Tibial artery (tissue), 4 donors: Measurements from ENCODE around the gene ARMC7.

Experiments
- DNase-seq, 2 donors: peaks; one replicate each; pipeline ENCODE4 v3.0.0-alpha.2; 2019
- H3K27ac ChIP-seq, 2 donors: fragments of 200-600 bp; sonication (generic) in 1 of 2; 1 replicate in 1 of 2; 2 replicates in 1 of 2; pipeline ENCODE4 v1.5.1; 2018 to 2019; ENCODE audit warnings: mild to moderate bottlenecking in 1 of 2
- H3K27me3 ChIP-seq, 2 donors: fragments of 200-600 bp; sonication (generic) in 1 of 2; one replicate each; pipeline versions ENCODE4 v1.5.1 to v1.6.0; 2016 to 2019
- H3K36me3 ChIP-seq, 3 donors: fragments of 200-600 bp; sonication (generic) in 2 of 3; one replicate each; pipeline ENCODE4 v1.5.1; 2016 to 2019; ENCODE audit warnings: mild to moderate bottlenecking in 2 of 3
- H3K4me1 ChIP-seq, 4 donors: fragments of 200-600 bp; sonication (generic) in 2 of 4; 1 replicate in 3 of 4; 2 replicates in 1 of 4; pipeline ENCODE4 v1.5.1; 2016 to 2019
- H3K4me3 ChIP-seq, 2 donors: fragments of 200-600 bp; sonication (generic) in 1 of 2; 1 replicate in 1 of 2; 2 replicates in 1 of 2; pipeline ENCODE4 v1.5.1; 2018 to 2019; ENCODE audit warnings: mild to moderate bottlenecking in 2 of 2
- H3K9me3 ChIP-seq, 3 donors: fragments of 200-600 bp; sonication (generic) in 1 of 3; one replicate each; pipeline ENCODE4 v1.5.1; 2016 to 2019
- CTCF ChIP-seq, 2 experiments: fragments of 200-600 bp in 1 of 2; fragments of 450-650 bp in 1 of 2; IDR thresholded peaks; one replicate each; pipeline ENCODE4 v1.5.1; 2017 to 2019; ENCODE audit warnings: antibody characterized with exemption in 2 of 2, mild to moderate bottlenecking in 1 of 2, moderate library complexity in 1 of 2
- intact Hi-C: fragments of 100-400 bp; cut with DNase I; formaldehyde crosslinking; loops from one replicate; pipeline ENCODE4 v1.15.0; 2023; ENCODE audit warnings: low total_unique reads

The ARMC7 gene

GRCh38 chr17:75098861-75099260 is 10.9 kb upstream of the ARMC7 start:
- Histone ChIP-seq H3K27me3 (no peaks in the 10 kb centered on the region), H3K4me3 (no peak overlapping the region), H3K36me3 (peaks cover 0 to 20% (median 0%) of the 10 kb centered on the region in 3 donors), H3K27ac (no peak overlapping the region), H3K9me3 (no peaks in the 10 kb centered on the region), H3K4me1 (peaks cover 0 to 16% (median 3%) of the 10 kb centered on the region in 4 donors)
- intact Hi-C loops: no loop called here
- no peak for TF ChIP-seq CTCF (IDR thresholded peaks at IDR 0.05)
- no peak for DNase-seq

GRCh38 chr17:75099881-75100595 is 9.7 kb upstream of the ARMC7 start:
- H3K36me3 ChIP-seq: peaks cover 0 to 22% (median 0%) of the 10 kb centered on the region in 3 donors
- H3K4me3 ChIP-seq: no peak overlapping the region
- DNase-seq: no peak
- no peaks in the 10 kb centered on the region for H3K9me3 ChIP-seq
- intact Hi-C loops: no loop called here
- TF ChIP-seq CTCF (IDR thresholded peaks at IDR 0.05): no peak
- no peak overlapping the region for H3K27ac ChIP-seq
- H3K4me1 ChIP-seq: peaks cover 0 to 9% (median 3%) of the 10 kb centered on the region in 4 donors
- H3K27me3 ChIP-seq: no peaks in the 10 kb centered on the region

DNA sequence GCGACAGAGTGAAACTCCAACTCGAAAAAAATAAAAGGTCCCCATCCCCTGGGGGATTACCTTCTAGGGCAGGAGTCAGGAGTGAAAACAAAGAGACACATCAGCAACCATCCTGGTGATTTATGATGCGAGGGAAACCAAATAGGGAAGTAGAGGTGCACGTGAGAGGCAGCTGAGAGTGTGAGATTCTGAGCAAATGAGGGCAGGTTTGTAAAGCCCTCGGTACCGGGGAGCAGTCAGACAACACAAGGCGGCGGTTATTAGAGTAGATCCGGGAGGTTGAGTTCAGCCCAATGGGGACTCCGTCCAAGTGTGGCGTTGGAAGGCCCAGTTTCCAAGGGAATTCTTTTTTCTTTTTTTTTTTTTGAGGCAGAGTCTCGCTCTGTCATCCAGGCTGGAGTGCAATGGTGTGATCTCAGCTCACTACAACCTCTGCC is 7.4 kb upstream of the ARMC7 start:
- no peaks in the 10 kb centered on the region for H3K9me3 ChIP-seq
- H3K4me1 ChIP-seq: no peaks in the 10 kb centered on the region
- no peak overlapping the region for H3K27ac ChIP-seq
- H3K36me3 ChIP-seq: peaks cover 0 to 22% (median 0%) of the 10 kb centered on the region in 3 donors
- H3K4me3 ChIP-seq: no peak overlapping the region
- no peaks in the 10 kb centered on the region for H3K27me3 ChIP-seq
- no peak for DNase-seq
- intact Hi-C loops: no loop called here
- TF ChIP-seq CTCF (IDR thresholded peaks at IDR 0.05): no peak

DNA sequence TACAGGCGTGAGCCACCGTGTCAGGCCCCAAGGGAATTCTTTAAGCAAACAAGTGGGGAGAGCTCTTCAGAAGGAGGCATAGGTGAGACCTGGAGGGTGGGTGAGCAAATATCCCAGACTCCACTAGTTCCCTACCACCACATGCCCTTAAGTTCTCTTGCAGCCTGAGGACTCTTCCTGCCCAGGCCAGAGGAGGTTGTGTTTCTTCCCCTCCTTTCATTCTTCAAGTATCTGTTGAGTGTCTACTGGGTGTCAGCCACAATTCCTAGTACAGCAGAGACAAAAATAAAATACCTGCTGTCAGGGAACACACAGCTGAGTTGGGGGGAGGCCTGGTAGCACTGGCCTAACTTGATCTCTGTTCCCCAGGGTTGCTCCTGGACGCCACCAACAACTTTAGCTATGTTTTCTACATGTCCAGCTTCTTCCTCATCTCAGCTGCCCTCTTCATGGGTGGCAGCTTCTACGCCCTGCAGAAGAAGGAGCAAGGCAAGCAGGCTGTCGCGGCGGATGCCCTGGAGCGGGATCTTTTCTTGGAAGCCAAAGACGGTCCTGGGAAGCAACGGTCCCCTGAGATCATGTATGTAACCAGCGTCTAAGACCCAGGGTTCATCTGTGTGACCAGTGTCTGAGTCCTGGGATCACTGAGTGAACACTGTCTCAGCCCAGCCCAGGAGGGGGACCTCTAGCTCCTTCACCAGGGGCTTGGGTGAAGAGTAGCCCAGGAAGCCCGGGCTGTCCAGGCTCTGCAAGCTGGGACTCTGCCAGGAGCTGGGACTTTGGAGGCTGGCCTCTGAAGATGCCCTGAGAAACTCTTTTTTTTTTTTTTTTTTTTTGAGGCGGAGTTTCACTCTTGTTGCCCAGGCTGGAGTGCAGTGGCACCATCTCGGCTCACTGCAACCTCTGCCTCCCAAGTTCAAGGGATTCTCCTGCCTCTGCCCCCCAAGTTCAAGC is 5.9 kb upstream of the ARMC7 start:
- H3K36me3 ChIP-seq: peaks cover 0 to 22% (median 0%) of the 10 kb centered on the region in 3 donors
- no peak overlapping the region for H3K4me3 ChIP-seq
- intact Hi-C loops: no loop called here
- no peak overlapping the region for H3K27ac ChIP-seq
- DNase-seq: no peak
- H3K9me3 ChIP-seq: no peaks in the 10 kb centered on the region
- no peak for TF ChIP-seq CTCF (IDR thresholded peaks at IDR 0.05)
- peaks cover 0 to under 1% (median 0%) of the 10 kb centered on the region in 4 donors for H3K4me1 ChIP-seq
- H3K27me3 ChIP-seq: peaks cover 0 to 5% of the 10 kb centered on the region in 2 donors

DNA sequence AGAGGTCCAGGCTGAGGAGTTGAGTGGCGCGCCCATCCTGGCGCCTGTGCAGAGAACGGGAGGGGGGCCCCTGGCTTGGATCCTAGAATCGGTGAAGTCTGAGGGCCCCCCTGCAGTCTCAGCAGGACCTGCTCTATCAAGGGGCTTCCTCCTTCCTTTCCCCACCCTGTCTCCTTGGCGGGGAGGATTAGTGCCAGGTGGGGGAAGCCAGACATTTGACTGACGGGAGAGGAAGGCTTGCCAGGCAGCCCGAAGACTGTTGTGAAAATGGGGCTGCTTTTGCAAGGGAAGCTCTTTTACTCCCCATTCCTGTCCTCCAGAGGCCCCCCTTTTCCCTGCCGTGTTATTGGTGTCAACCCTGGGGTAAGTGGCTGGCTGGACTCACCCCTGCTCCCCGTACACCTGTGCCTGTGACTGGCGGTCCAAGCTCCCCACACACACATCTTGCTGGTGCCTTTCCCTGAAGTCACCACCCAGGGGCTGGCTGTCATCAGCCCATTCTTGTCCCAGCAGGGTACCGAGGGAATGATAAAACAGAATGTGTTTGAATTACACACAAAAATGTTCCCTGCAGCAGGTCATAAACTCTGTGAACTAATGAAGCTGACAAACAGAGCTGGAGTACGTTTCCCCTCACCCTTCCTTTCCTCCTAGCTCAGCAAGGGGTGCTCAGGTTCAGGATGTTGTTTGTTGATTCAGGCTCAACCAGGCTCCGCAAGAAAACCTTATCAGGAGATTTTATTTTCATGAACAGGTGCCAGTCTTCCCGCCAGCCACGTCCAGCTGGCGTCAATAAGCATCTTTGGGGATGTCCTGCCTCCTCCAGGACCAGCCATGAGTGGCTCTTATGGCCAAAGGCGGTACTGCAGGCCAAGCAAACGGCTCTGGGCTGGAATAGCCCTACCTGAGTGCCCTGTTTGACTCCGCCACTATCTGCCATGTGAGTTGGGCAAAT is 4.4 kb upstream of the ARMC7 start:
- no peaks in the 10 kb centered on the region for H3K9me3 ChIP-seq
- DNase-seq: peak in 1 of 2 donors; percentile 43
- no peak overlapping the region for H3K27ac ChIP-seq
- intact Hi-C loops: no loop called here
- peaks cover 0 to 12% (median 0%) of the 10 kb centered on the region in 3 donors for H3K36me3 ChIP-seq
- TF ChIP-seq CTCF (IDR thresholded peaks at IDR 0.05): peak; percentile 67 to 72
- H3K4me3 ChIP-seq: no peak overlapping the region
- peaks cover 0 to 9% (median 7%) of the 10 kb centered on the region in 4 donors for H3K4me1 ChIP-seq
- H3K27me3 ChIP-seq: peaks cover 0 to 9% of the 10 kb centered on the region in 2 donors
